ENCODE results near the gene TANK.

Gene TANK

DNA sequence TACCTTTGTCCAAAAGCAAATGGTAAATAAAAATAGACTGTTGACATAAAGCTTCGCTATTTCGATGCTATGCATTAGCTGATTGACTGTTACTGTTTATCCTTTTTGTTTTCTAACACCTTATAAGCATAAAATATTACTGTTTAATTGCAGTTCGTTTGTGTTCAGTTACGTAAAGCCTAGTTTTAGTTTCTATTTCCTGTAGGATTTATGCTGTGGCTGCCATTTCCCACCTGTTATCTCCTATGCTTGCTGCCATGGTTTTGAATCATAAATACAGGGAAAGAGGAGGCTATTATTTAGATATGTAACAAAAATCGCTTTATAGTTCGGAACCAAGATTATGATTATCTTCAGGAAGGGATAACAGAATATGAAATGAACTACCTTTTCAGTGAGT is 3.9 kb downstream of the TANK start:
- TF ChIP-seq, protein P1, sequence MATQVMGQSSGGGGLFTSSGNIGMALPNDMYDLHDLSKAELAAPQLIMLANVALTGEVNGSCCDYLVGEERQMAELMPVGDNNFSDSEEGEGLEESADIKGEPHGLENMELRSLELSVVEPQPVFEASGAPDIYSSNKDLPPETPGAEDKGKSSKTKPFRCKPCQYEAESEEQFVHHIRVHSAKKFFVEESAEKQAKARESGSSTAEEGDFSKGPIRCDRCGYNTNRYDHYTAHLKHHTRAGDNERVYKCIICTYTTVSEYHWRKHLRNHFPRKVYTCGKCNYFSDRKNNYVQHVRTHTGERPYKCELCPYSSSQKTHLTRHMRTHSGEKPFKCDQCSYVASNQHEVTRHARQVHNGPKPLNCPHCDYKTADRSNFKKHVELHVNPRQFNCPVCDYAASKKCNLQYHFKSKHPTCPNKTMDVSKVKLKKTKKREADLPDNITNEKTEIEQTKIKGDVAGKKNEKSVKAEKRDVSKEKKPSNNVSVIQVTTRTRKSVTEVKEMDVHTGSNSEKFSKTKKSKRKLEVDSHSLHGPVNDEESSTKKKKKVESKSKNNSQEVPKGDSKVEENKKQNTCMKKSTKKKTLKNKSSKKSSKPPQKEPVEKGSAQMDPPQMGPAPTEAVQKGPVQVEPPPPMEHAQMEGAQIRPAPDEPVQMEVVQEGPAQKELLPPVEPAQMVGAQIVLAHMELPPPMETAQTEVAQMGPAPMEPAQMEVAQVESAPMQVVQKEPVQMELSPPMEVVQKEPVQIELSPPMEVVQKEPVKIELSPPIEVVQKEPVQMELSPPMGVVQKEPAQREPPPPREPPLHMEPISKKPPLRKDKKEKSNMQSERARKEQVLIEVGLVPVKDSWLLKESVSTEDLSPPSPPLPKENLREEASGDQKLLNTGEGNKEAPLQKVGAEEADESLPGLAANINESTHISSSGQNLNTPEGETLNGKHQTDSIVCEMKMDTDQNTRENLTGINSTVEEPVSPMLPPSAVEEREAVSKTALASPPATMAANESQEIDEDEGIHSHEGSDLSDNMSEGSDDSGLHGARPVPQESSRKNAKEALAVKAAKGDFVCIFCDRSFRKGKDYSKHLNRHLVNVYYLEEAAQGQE (IDR thresholded peaks at IDR 0.05; ENCODE audit: insufficient read depth in 1 of 2, low read depth in 2 of 2, low read length in 2 of 2), result no peak
- TF ChIP-seq POLR2AphosphoS5 (IDR thresholded peaks at IDR 0.05; ENCODE audit: low read depth, low read length) (no peak), TAF1 (IDR thresholded peaks at IDR 0.05; ENCODE audit: borderline replicate concordance, insufficient read depth, low read length) (no peak), FOXP2 (optimal IDR thresholded peaks at IDR 0.05; ENCODE audit: borderline replicate concordance, extremely low read depth, extremely low read length, insufficient read depth) (no peak), SIN3A (IDR thresholded peaks at IDR 0.05; ENCODE audit: borderline replicate concordance, insufficient read depth, low read length) (no peak)

DNA sequence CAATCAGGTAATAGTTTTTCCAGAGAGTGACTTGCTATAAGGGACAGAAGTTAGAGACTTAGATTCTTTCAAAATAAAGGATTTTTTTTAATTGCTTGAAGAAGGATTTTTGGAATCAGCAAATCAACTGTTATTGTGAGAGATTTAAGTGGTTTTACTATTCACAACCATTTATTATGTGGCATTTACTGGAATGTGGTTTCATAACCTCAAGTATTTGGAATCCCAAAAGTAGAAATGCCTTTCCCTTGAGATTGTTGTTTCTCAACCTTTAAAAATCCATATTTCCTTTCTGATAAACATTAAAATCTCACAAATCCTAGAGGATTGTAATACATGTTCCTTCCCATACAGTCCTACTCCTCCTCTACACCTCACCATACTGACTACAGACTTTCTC is 5.0 kb downstream of the TANK start:
- TF ChIP-seq FOXP2 (optimal IDR thresholded peaks at IDR 0.05; ENCODE audit: borderline replicate concordance, extremely low read depth, extremely low read length, insufficient read depth), result no peak
- no peak for TF ChIP-seq SIN3A (IDR thresholded peaks at IDR 0.05; ENCODE audit: borderline replicate concordance, insufficient read depth, low read length)
- no peak for TF ChIP-seq POLR2AphosphoS5 (IDR thresholded peaks at IDR 0.05; ENCODE audit: low read depth, low read length)
- TF ChIP-seq, protein P1 (IDR thresholded peaks at IDR 0.05; ENCODE audit: insufficient read depth in 1 of 2, low read depth in 2 of 2, low read length in 2 of 2), result no peak
- no peak for TF ChIP-seq TAF1 (IDR thresholded peaks at IDR 0.05; ENCODE audit: borderline replicate concordance, insufficient read depth, low read length)

DNA sequence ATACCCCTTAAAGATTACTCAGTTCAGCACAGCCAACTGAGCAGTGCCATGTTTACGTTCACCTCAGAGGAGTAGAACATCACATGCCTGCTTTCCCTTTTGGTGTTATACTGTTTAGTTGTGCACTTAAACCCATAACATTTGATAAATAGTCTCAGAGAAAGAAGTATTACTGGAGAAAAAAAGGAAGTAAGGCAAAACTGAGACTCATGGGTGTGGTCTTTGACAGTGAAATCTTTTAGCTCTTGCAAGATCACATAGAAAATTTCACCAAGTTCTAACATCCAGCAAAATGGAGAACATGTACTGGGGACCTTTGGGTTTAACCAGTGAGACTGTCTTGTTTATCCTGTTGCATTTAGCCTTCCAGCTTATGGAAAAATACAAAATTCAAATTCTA is 5.6 kb downstream of the TANK start:
- no peak for TF ChIP-seq TAF1 (IDR thresholded peaks at IDR 0.05; ENCODE audit: borderline replicate concordance, insufficient read depth, low read length)
- no peak for TF ChIP-seq POLR2AphosphoS5 (IDR thresholded peaks at IDR 0.05; ENCODE audit: low read depth, low read length)
- TF ChIP-seq, protein P1 (IDR thresholded peaks at IDR 0.05; ENCODE audit: insufficient read depth in 1 of 2, low read depth in 2 of 2, low read length in 2 of 2), result no peak
- no peak for TF ChIP-seq SIN3A (IDR thresholded peaks at IDR 0.05; ENCODE audit: borderline replicate concordance, insufficient read depth, low read length)
- no peak for TF ChIP-seq FOXP2 (optimal IDR thresholded peaks at IDR 0.05; ENCODE audit: borderline replicate concordance, extremely low read depth, extremely low read length, insufficient read depth)

DNA sequence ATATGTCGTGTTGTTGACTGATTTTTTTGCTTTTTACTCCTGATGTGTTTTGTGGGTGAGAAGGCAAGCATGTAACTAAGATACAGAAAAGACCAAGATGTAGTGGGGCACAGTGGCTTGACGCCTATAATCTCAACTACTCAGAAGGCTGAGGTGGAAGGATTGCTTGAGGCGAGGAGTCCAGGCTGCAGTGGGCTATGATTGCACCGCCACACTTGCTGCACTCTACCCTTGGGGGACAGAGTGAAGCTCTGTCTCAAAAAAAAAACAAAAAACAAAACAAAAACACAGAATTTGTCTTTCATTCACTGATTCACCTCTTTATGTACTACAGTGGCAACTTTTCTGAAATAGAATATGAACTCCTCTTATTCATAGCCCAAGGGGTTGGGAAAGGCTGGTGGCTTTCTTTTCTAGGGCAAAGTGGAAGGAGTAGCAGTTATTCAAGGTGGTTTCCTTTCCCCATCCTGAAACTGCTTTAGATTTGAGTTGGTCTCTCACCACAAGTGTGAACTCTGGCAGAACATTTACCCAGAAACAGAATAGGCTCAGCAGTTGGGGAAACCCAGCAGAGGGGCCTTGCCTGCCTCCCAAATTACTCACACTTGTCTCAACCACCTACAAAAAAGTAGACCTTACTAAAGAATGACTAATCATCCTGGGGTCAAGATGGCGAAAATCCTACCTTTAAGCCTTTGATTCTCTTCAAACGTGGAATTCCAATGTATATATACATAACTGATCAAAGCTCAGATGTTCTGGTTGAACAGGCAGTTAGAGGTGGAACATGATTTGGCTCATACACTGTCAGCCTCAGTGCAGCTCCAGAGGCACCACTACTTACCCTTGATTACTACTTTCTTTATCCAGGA is 6.5 kb downstream of the TANK start:
- no peak for TF ChIP-seq SIN3A (IDR thresholded peaks at IDR 0.05; ENCODE audit: borderline replicate concordance, insufficient read depth, low read length)

DNA sequence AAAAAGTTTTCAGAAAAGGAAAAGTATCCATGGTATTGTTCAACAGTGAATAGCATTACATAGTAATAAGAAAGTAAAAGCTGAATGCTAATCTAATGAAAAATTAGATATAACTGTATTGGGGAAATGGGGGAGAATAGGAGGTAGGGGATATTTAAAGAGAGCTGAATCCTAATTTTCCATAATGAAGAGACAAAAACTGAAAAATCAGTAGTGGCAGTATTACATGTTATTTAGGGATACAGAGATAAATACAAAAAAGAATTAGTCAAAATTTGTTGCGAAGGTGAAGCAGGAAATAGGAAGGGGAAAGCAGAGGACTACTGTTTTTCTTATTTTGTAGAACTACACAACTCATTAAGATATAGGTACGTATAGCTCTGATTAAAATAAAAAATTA is 9.1 kb downstream of the TANK start:
- TF ChIP-seq TAF1 (IDR thresholded peaks at IDR 0.05; ENCODE audit: borderline replicate concordance, insufficient read depth, low read length), result no peak

DNA sequence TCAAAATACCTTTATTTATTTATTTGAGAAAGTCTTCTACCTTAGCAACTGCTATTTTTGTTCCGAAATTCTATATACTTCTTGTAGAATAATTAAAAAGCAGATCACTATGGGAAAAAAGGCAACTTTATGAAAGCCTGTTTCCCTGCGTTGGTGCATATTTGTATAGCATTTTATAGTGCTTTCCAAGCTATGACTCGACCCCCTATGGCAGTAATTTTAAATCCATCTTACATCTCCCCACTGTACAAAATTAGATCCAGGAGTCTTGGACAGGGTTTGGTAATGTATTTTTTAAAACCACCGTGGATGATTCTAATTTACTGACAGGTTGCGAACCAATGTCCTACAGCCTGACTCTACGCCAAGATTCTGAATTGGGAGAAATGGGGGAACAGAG is 10.1 kb downstream of the TANK start:
- no peak for TF ChIP-seq POLR2AphosphoS5 (IDR thresholded peaks at IDR 0.05; ENCODE audit: low read depth, low read length)
- TF ChIP-seq FOXP2 (optimal IDR thresholded peaks at IDR 0.05; ENCODE audit: borderline replicate concordance, extremely low read depth, extremely low read length, insufficient read depth), result no peak
- TF ChIP-seq, protein P1 (IDR thresholded peaks at IDR 0.05; ENCODE audit: insufficient read depth in 1 of 2, low read depth in 2 of 2, low read length in 2 of 2), result no peak
- TF ChIP-seq TAF1 (IDR thresholded peaks at IDR 0.05; ENCODE audit: borderline replicate concordance, insufficient read depth, low read length), result no peak
- no peak for TF ChIP-seq SIN3A (IDR thresholded peaks at IDR 0.05; ENCODE audit: borderline replicate concordance, insufficient read depth, low read length)

Measured in PFSK-1 (cell line).